Left forelimb (tissue), 1 donor: Measurements from ENCODE around the gene NCEH1.
"Not testable (repeated sequence)": the region's sequence is repeated elsewhere in the genome, so short reads cannot be mapped to it uniquely, and the experiment has no call there.

Experiments used
- DNase-seq: peaks from one replicate; pipeline ENCODE4 v3.0.0-alpha.2; 2018; ENCODE audit warnings: low spot score

NCEH1 gene

GRCh38 chr3:172675441-172676193, 35.2 kb downstream of the NCEH1 start:
- no peak for DNase-seq

GRCh38 chr3:172673210-172673679, 37.6 kb downstream of the NCEH1 start:
- no peak for DNase-seq

- no peak for DNase-seq
These were observed 41.8 kb downstream of the NCEH1 start for GRCh38 chr3:172669021-172669420.

- DNase-seq = no peak
These were observed 43.8 kb downstream of the NCEH1 start for GRCh38 chr3:172666873-172667694.

GRCh38 chr3:172666181-172666872, 44.5 kb downstream of the NCEH1 start:
- no peak for DNase-seq

- not testable (repeated sequence) for DNase-seq
These were observed 45.4 kb downstream of the NCEH1 start for GRCh38 chr3:172665510-172665909.

- DNase-seq = not testable (repeated sequence)
These were observed 50.4 kb downstream of the NCEH1 start for GRCh38 chr3:172660421-172660820.

GRCh38 chr3:172659246-172660002, 51.4 kb downstream of the NCEH1 start:
- no peak for DNase-seq

- no peak for DNase-seq
These were observed 52.3 kb downstream of the NCEH1 start for GRCh38 chr3:172658344-172659245.

GRCh38 chr3:172656602-172657001, 54.3 kb downstream of the NCEH1 start:
- DNase-seq = no peak

- DNase-seq = no peak
These were observed 55.5 kb downstream of the NCEH1 start for GRCh38 chr3:172655388-172655787.

GRCh38 chr3:172654470-172654869, 56.4 kb downstream of the NCEH1 start:
- no peak for DNase-seq

GRCh38 chr3:172653004-172653572, 57.8 kb downstream of the NCEH1 start:
- no peak for DNase-seq

GRCh38 chr3:172651936-172652625, 58.8 kb downstream of the NCEH1 start:
- no peak for DNase-seq

GRCh38 chr3:172649987-172650386, 60.9 kb downstream of the NCEH1 start:
- DNase-seq = no peak

GRCh38 chr3:172648747-172649146, 62.1 kb downstream of the NCEH1 start:
- DNase-seq = no peak

- DNase-seq = no peak
These were observed 63.0 kb downstream of the NCEH1 start for GRCh38 chr3:172647823-172648222.

- no peak for DNase-seq
These were observed 63.8 kb downstream of the NCEH1 start for GRCh38 chr3:172647080-172647479.

GRCh38 chr3:172646439-172647015, 64.3 kb downstream of the NCEH1 start:
- no peak for DNase-seq
